A204.1 (cell line): ENCODE results near the gene LSS.

Experiments used
- FAIRE-seq: peaks from 2 replicates; lab custom pipeline; 2012; peaks lifted over from hg19 to GRCh38; lab: Jason Lieb, UNC

Gene LSS

GRCh38 chr21:46168659-46169386, 59.8 kb downstream of the LSS start:
- FAIRE-seq = no peak

- no peak for FAIRE-seq
Measured at GRCh38 chr21:46168238-46168637, 60.3 kb downstream of the LSS start.

GRCh38 chr21:46165098-46165497, 63.5 kb downstream of the LSS start:
- no peak for FAIRE-seq

- no peak for FAIRE-seq
Measured at GRCh38 chr21:46163380-46163779, 65.2 kb downstream of the LSS start.

GRCh38 chr21:46161633-46162592, 66.7 kb downstream of the LSS start:
- FAIRE-seq = no peak

GRCh38 chr21:46160907-46161632, 67.5 kb downstream of the LSS start:
- FAIRE-seq = no peak

- FAIRE-seq = no peak
Measured at GRCh38 chr21:46160657-46160906, 68.0 kb downstream of the LSS start.

GRCh38 chr21:46159841-46160656, 68.5 kb downstream of the LSS start:
- FAIRE-seq = no peak

- no peak for FAIRE-seq
Measured at GRCh38 chr21:46159390-46159789, 69.2 kb downstream of the LSS start.

- no peak for FAIRE-seq
Measured at GRCh38 chr21:46158666-46159300, 69.8 kb downstream of the LSS start.

GRCh38 chr21:46157987-46158451, 70.6 kb downstream of the LSS start:
- no peak for FAIRE-seq

- FAIRE-seq = no peak
Measured at GRCh38 chr21:46157396-46157986, 71.1 kb downstream of the LSS start.

GRCh38 chr21:46156678-46157077, 71.9 kb downstream of the LSS start:
- FAIRE-seq = no peak

GRCh38 chr21:46156378-46156645, 72.3 kb downstream of the LSS start:
- FAIRE-seq = no peak

- FAIRE-seq = no peak
Measured at GRCh38 chr21:46155514-46156377, 72.8 kb downstream of the LSS start, which contains the start of gene FTCD. Gene FTCD, minus strand, starts transcription at chr21:46155579. Its CDS starts 56 bp downstream, at chr21:46155523.

- no peak for FAIRE-seq
Measured at GRCh38 chr21:46154955-46155513, 73.5 kb downstream of the LSS start.

- no peak for FAIRE-seq
Measured at GRCh38 chr21:46154155-46154954, 74.2 kb downstream of the LSS start.

- no peak for FAIRE-seq
Measured at GRCh38 chr21:46153247-46154154, 75.1 kb downstream of the LSS start.
